D721Med (cell line): Measurements from ENCODE around the gene IL10RB.

Experiments used
- DNase-seq: peaks from one replicate; pipeline ENCODE4 v3.0.0; 2011; ENCODE audit warnings: low spot score; ENCODE audit not compliant: insufficient read length
- FAIRE-seq: peaks from 2 replicates; lab custom pipeline; 2011; peaks lifted over from hg19 to GRCh38; lab: Jason Lieb, UNC
- CTCF ChIP-seq: IDR thresholded peaks from 2 replicates; pipeline ENCODE4 v1.5.1; 2012; ENCODE audit warnings: mild to moderate bottlenecking, control low read depth; ENCODE audit not compliant: insufficient read depth; ENCODE audit errors: missing control alignments

Gene IL10RB

GRCh38 chr21:33268393-33268736 lies 2.2 kb downstream of the IL10RB start:
- FAIRE-seq (no peak), DNase-seq (no peak)
- no peak for TF ChIP-seq CTCF

- no peak for TF ChIP-seq CTCF
- FAIRE-seq (no peak), DNase-seq (no peak)
These were observed 2.7 kb downstream of the IL10RB start for GRCh38 chr21:33268737-33269441.

GRCh38 chr21:33270986-33271385 lies 4.8 kb downstream of the IL10RB start:
- FAIRE-seq (no peak), DNase-seq (no peak)
- TF ChIP-seq CTCF = no peak

- DNase-seq (no peak), FAIRE-seq (no peak)
- no peak for TF ChIP-seq CTCF
These were observed 6.9 kb downstream of the IL10RB start for GRCh38 chr21:33273044-33273443.

GRCh38 chr21:33278721-33279120 lies 12.6 kb downstream of the IL10RB start:
- FAIRE-seq (no peak), DNase-seq (no peak)
- no peak for TF ChIP-seq CTCF

GRCh38 chr21:33279330-33279820 lies 13.2 kb downstream of the IL10RB start:
- DNase-seq (no peak), FAIRE-seq (no peak)
- no peak for TF ChIP-seq CTCF

- no peak for FAIRE-seq
- no peak for TF ChIP-seq CTCF
- DNase-seq = no peak
These were observed 15.0 kb downstream of the IL10RB start for GRCh38 chr21:33281096-33281652.
